ENCODE results near the gene SLC6A4.
"Not testable (repeated sequence)": the region's sequence is repeated elsewhere in the genome, so short reads cannot be mapped to it uniquely, and the experiment has no call there.

Gene SLC6A4

GRCh38 chr17:30219315-30219714 is 16.2 kb downstream of the SLC6A4 start:
- no peak for DNase-seq

GRCh38 chr17:30218799-30219198 is 16.7 kb downstream of the SLC6A4 start:
- DNase-seq: no peak

GRCh38 chr17:30217746-30218245 is 17.7 kb downstream of the SLC6A4 start:
- DNase-seq: no peak

- DNase-seq: no peak
These were observed 18.4 kb downstream of the SLC6A4 start for GRCh38 chr17:30217054-30217453.

GRCh38 chr17:30212750-30213149 is 22.7 kb downstream of the SLC6A4 start:
- DNase-seq: no peak

GRCh38 chr17:30211371-30211770 is 24.1 kb downstream of the SLC6A4 start:
- DNase-seq: no peak

GRCh38 chr17:30210901-30211300 is 24.6 kb downstream of the SLC6A4 start:
- DNase-seq: no peak

- no peak for DNase-seq
These were observed 25.1 kb downstream of the SLC6A4 start for GRCh38 chr17:30210366-30210765.

- no peak for DNase-seq
These were observed 25.6 kb downstream of the SLC6A4 start for GRCh38 chr17:30209930-30210329.

- no peak for DNase-seq
These were observed 27.3 kb downstream of the SLC6A4 start for GRCh38 chr17:30208214-30208613.

- no peak for DNase-seq
These were observed 27.8 kb downstream of the SLC6A4 start for GRCh38 chr17:30207655-30208054.

- DNase-seq: no peak
These were observed 32.0 kb downstream of the SLC6A4 start for GRCh38 chr17:30203471-30203981.

- DNase-seq: not testable (repeated sequence)
These were observed 34.8 kb downstream of the SLC6A4 start for GRCh38 chr17:30200656-30201055.

GRCh38 chr17:30200106-30200505 is 35.4 kb downstream of the SLC6A4 start:
- DNase-seq: no peak

- DNase-seq: no peak
These were observed 35.9 kb downstream of the SLC6A4 start for GRCh38 chr17:30199600-30199999.

GRCh38 chr17:30197416-30197815 is 38.1 kb downstream of the SLC6A4 start:
- no peak for DNase-seq

GRCh38 chr17:30196504-30196903 is 39.0 kb downstream of the SLC6A4 start:
- DNase-seq: no peak

GRCh38 chr17:30191072-30191471 is 44.4 kb downstream of the SLC6A4 start:
- no peak for DNase-seq

GRCh38 chr17:30188211-30188939 is 47.1 kb downstream of the SLC6A4 start:
- no peak for DNase-seq

GRCh38 chr17:30187573-30187972 is 47.9 kb downstream of the SLC6A4 start:
- DNase-seq: no peak

- DNase-seq: no peak
These were observed 48.7 kb downstream of the SLC6A4 start for GRCh38 chr17:30186761-30187160.

GRCh38 chr17:30176855-30177254 is 58.6 kb downstream of the SLC6A4 start:
- DNase-seq: no peak

GRCh38 chr17:30174556-30174955 is 60.9 kb downstream of the SLC6A4 start:
- no peak for DNase-seq

- no peak for DNase-seq
These were observed 61.8 kb downstream of the SLC6A4 start for GRCh38 chr17:30173649-30174048.

GRCh38 chr17:30172560-30172959 is 62.9 kb downstream of the SLC6A4 start:
- DNase-seq: no peak

Data from NCI-H1417 (cell line).